ENCODE data around the gene SPATA9.

DNA sequence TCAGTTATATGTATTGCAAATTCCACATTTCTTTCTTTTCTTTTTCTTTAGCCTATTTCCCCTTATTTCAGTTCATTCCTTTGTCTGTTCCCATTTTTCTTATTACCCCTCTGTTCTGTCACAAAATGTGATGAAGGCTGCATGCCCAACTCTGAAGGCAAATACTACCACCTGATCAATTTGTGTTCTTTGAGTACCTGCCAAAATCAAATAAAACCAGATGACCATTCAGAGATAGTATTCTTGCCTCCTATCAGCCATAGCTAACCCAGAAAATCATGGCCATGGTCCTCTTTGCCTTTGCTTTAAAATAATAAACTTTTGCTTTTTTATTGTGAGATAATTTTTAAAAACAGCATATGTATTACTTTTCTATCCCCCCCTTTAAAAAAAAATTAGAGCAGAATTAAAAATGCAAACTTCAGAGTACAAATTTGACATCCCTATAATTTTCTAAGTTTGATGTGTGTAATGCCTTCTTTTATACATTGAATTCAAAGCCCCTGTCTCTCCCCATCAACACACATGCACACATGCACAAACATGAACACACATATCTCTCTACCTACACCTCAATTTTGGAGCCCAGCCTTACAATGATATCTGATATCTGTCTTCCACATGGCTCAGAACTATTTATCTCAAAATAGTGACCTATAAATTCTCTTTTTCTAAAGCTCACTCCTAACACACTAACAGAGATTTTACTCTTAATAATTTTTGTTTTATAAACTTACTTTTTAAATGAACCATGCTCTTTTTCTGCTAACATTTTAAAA, 32.8 kb downstream of the SPATA9 start:
- TF ChIP-seq GATA3 (IDR thresholded peaks at IDR 0.05; ENCODE audit: low read depth, low read length) (no peak), GATA2 (IDR thresholded peaks at IDR 0.05; ENCODE audit: low read depth, low read length) (no peak)

Data from SH-SY5Y (cell line).